GM18951 (cell line): ENCODE measurements around the gene LAGE3.

Source experiments
- POLR2A ChIP-seq: IDR thresholded peaks from 4 replicates; pipeline ENCODE4 v1.6.1; 2011; ENCODE audit warnings: mild to moderate bottlenecking; ENCODE audit not compliant: insufficient read length, insufficient read depth; ENCODE audit errors: extremely low read depth
- in situ Hi-C: fragments of 300-500 bp; cut with MboI; formaldehyde crosslinking; loops from one replicate; pipeline ENCODE4 v1.12.0; 2022; ENCODE audit warnings: low sequenced_read_pairs, mixed read lengths, inconsistent platforms; ENCODE audit not compliant: unreplicated experiment

LAGE3 gene

GRCh38 chrX:154478728-154479622 lies at the start of gene LAGE3:
LAGE3 (minus strand) TSS chrX:154479281; CDS start chrX:154478915, 366 bp downstream.
- peak; percentile 65 for TF ChIP-seq POLR2A
- in situ Hi-C loops: no loop called here

- in situ Hi-C loops: loop anchor here (25.0 kb wide), 2 partner anchors 515 to 1565 kb away; partner anchors contain the start of gene IRAK1
Observed at GRCh38 chrX:154526901-154527675, 48.0 kb upstream of the LAGE3 start.

GRCh38 chrX:154525606-154526490 lies 46.8 kb upstream of the LAGE3 start:
- TF ChIP-seq POLR2A: no peak
- in situ Hi-C loops: loop anchor here (25.0 kb wide), 2 partner anchors 514 to 1564 kb away; partner anchors contain the start of gene IRAK1

More at GRCh38 chrX:154526901-154527675, 48.0 kb upstream of the LAGE3 start:
- TF ChIP-seq POLR2A: peak; percentile 43

- TF ChIP-seq POLR2A: no peak
- in situ Hi-C loops: no loop called here
Observed at GRCh38 chrX:154519389-154519788, 40.3 kb upstream of the LAGE3 start.

GRCh38 chrX:154517101-154517781 lies 38.2 kb upstream of the LAGE3 start:
- in situ Hi-C loops: no loop called here
- TF ChIP-seq POLR2A: no peak

GRCh38 chrX:154516656-154517100 lies 37.6 kb upstream of the LAGE3 start:
- in situ Hi-C loops: no loop called here
- TF ChIP-seq POLR2A: no peak

GRCh38 chrX:154515966-154516655 lies 37.0 kb upstream of the LAGE3 start, which contains the start of gene FAM3A:
FAM3A (minus strand) TSS chrX:154516232; CDS start chrX:154515772, 460 bp downstream.
- TF ChIP-seq POLR2A: peak; percentile 76
- in situ Hi-C loops: no loop called here

- TF ChIP-seq POLR2A: no peak
- in situ Hi-C loops: no loop called here
Observed at GRCh38 chrX:154515090-154515965, 36.2 kb upstream of the LAGE3 start.

- no peak for TF ChIP-seq POLR2A
- in situ Hi-C loops: no loop called here
Observed at GRCh38 chrX:154513716-154514115, 34.6 kb upstream of the LAGE3 start.

GRCh38 chrX:154512879-154513553 lies 33.9 kb upstream of the LAGE3 start:
- no peak for TF ChIP-seq POLR2A

More at GRCh38 chrX:154512879-154513553, 33.9 kb upstream of the LAGE3 start:
- in situ Hi-C loops: no loop called here
